ENCODE data around the gene ELOVL5. TPM values are rescaled to one million over a fixed set of nuclear protein-coding genes. Genes with fewer than 3 reads are reported as not detected.

The ELOVL5 gene
- total RNA-seq, 1 donor from 2014 or later: 52.8 TPM

GRCh38 chr6:53264915-53265607 is 83.7 kb downstream of the ELOVL5 start:
- DNase-seq (ENCODE audit: low read depth): no peak
- Histone ChIP-seq H3K4me2 (ENCODE audit: low read length) (no peak overlapping the region), H3K79me2 (ENCODE audit: insufficient read depth, low read length) (no peaks in the 10 kb centered on the region), H3K4me3 (ENCODE audit: insufficient read depth, low read depth, low read length) (no peak overlapping the region), H4K20me1 (ENCODE audit: insufficient read depth, low read length) (peaks cover 12% of the 10 kb centered on the region), H3K9ac (ENCODE audit: low read length) (no peak overlapping the region), H3K36me3 (ENCODE audit: insufficient read depth, low read length) (peaks cover 49% of the 10 kb centered on the region), H3K27me3 (ENCODE audit: insufficient read depth, low read length) (no peaks in the 10 kb centered on the region), H3K9me3 (ENCODE audit: insufficient read depth, low read depth, low read length) (no peaks in the 10 kb centered on the region), H2AFZ (ENCODE audit: low read depth, low read length) (no peak overlapping the region), H3K27ac (ENCODE audit: low read depth, low read length) (no peak overlapping the region), H3K4me1 (ENCODE audit: insufficient read depth, low read length) (no peaks in the 10 kb centered on the region)
- no peak for FAIRE-seq
- H3K27me3 Mint-ChIP-seq (ENCODE audit: low read depth, unreplicated experiment): no peaks in the 10 kb centered on the region
- peaks cover 6% of the 10 kb centered on the region for H3K4me1 Mint-ChIP-seq (ENCODE audit: low read depth, unreplicated experiment)
- no peak for TF ChIP-seq CTCF (IDR thresholded peaks at IDR 0.05; ENCODE audit: insufficient read depth, low read depth, low read length)
- TF ChIP-seq EZH2 (IDR thresholded peaks at IDR 0.05; ENCODE audit: insufficient read depth, low read length): no peak
- peaks cover 22% of the 10 kb centered on the region for H3K36me3 Mint-ChIP-seq (ENCODE audit: low read depth, unreplicated experiment)
- no peaks in the 10 kb centered on the region for H3K9me3 Mint-ChIP-seq (ENCODE audit: unreplicated experiment)
- H3K4me3 Mint-ChIP-seq (ENCODE audit: unreplicated experiment): no peak overlapping the region
- no peak overlapping the region for H3K27ac Mint-ChIP-seq (ENCODE audit: unreplicated experiment)

- Histone ChIP-seq H3K36me3 (ENCODE audit: insufficient read depth, low read length) (peaks cover 45% of the 10 kb centered on the region), H3K4me1 (ENCODE audit: insufficient read depth, low read length) (no peaks in the 10 kb centered on the region), H3K9me3 (ENCODE audit: insufficient read depth, low read depth, low read length) (no peaks in the 10 kb centered on the region), H3K27ac (ENCODE audit: low read depth, low read length) (peak overlapping the region; percentile 21), H2AFZ (ENCODE audit: low read depth, low read length) (no peak overlapping the region), H3K4me2 (ENCODE audit: low read length) (no peak overlapping the region), H3K27me3 (ENCODE audit: insufficient read depth, low read length) (no peaks in the 10 kb centered on the region), H4K20me1 (ENCODE audit: insufficient read depth, low read length) (peaks cover 12% of the 10 kb centered on the region), H3K4me3 (ENCODE audit: insufficient read depth, low read depth, low read length) (no peak overlapping the region), H3K79me2 (ENCODE audit: insufficient read depth, low read length) (no peaks in the 10 kb centered on the region), H3K9ac (ENCODE audit: low read length) (no peak overlapping the region)
- no peaks in the 10 kb centered on the region for H3K9me3 Mint-ChIP-seq (ENCODE audit: unreplicated experiment)
- TF ChIP-seq CTCF (IDR thresholded peaks at IDR 0.05; ENCODE audit: insufficient read depth, low read depth, low read length): no peak
- TF ChIP-seq EZH2 (IDR thresholded peaks at IDR 0.05; ENCODE audit: insufficient read depth, low read length): no peak
- H3K36me3 Mint-ChIP-seq (ENCODE audit: low read depth, unreplicated experiment): peaks cover 16% of the 10 kb centered on the region
- peaks cover 6% of the 10 kb centered on the region for H3K4me1 Mint-ChIP-seq (ENCODE audit: low read depth, unreplicated experiment)
- FAIRE-seq: no peak
- H3K27ac Mint-ChIP-seq (ENCODE audit: unreplicated experiment): no peak overlapping the region
- H3K27me3 Mint-ChIP-seq (ENCODE audit: low read depth, unreplicated experiment): no peaks in the 10 kb centered on the region
- no peak overlapping the region for H3K4me3 Mint-ChIP-seq (ENCODE audit: unreplicated experiment)
- no peak for DNase-seq (ENCODE audit: low read depth)
Measured at GRCh38 chr6:53264337-53264736, 84.4 kb downstream of the ELOVL5 start.

GRCh38 chr6:53263917-53264316 is 84.8 kb downstream of the ELOVL5 start:
- Histone ChIP-seq H3K4me3 (ENCODE audit: insufficient read depth, low read depth, low read length) (no peak overlapping the region), H3K27ac (ENCODE audit: low read depth, low read length) (peak overlapping the region; percentile 21), H4K20me1 (ENCODE audit: insufficient read depth, low read length) (peaks cover 12% of the 10 kb centered on the region), H3K4me2 (ENCODE audit: low read length) (no peak overlapping the region), H3K9ac (ENCODE audit: low read length) (no peak overlapping the region), H2AFZ (ENCODE audit: low read depth, low read length) (no peak overlapping the region), H3K9me3 (ENCODE audit: insufficient read depth, low read depth, low read length) (no peaks in the 10 kb centered on the region), H3K27me3 (ENCODE audit: insufficient read depth, low read length) (no peaks in the 10 kb centered on the region), H3K79me2 (ENCODE audit: insufficient read depth, low read length) (no peaks in the 10 kb centered on the region), H3K36me3 (ENCODE audit: insufficient read depth, low read length) (peaks cover 44% of the 10 kb centered on the region), H3K4me1 (ENCODE audit: insufficient read depth, low read length) (no peaks in the 10 kb centered on the region)
- peaks cover 6% of the 10 kb centered on the region for H3K4me1 Mint-ChIP-seq (ENCODE audit: low read depth, unreplicated experiment)
- H3K4me3 Mint-ChIP-seq (ENCODE audit: unreplicated experiment): no peak overlapping the region
- peaks cover 16% of the 10 kb centered on the region for H3K36me3 Mint-ChIP-seq (ENCODE audit: low read depth, unreplicated experiment)
- FAIRE-seq (no peak), DNase-seq (ENCODE audit: low read depth) (peak; percentile 78)
- no peak overlapping the region for H3K27ac Mint-ChIP-seq (ENCODE audit: unreplicated experiment)
- no peak for TF ChIP-seq CTCF (IDR thresholded peaks at IDR 0.05; ENCODE audit: insufficient read depth, low read depth, low read length)
- TF ChIP-seq EZH2 (IDR thresholded peaks at IDR 0.05; ENCODE audit: insufficient read depth, low read length): no peak
- no peaks in the 10 kb centered on the region for H3K9me3 Mint-ChIP-seq (ENCODE audit: unreplicated experiment)
- no peaks in the 10 kb centered on the region for H3K27me3 Mint-ChIP-seq (ENCODE audit: low read depth, unreplicated experiment)

Measured in astrocyte (in vitro differentiated cells and primary cell).